ENCODE results near the gene VTI1A. TPM values are rescaled to one million over a fixed set of nuclear protein-coding genes. Genes with fewer than 3 reads are reported as not detected.
"Not testable (repeated sequence)": the region's sequence is repeated elsewhere in the genome, so short reads cannot be mapped to it uniquely, and the experiment has no call there.

VTI1A gene
- total RNA-seq, result 10 to 100 TPM; 36.8 to 80.3 (median 41.7) TPM
- polyA plus RNA-seq, result 10 to 100 TPM; 10.8 to 20.8 (median 20.1) TPM

DNA sequence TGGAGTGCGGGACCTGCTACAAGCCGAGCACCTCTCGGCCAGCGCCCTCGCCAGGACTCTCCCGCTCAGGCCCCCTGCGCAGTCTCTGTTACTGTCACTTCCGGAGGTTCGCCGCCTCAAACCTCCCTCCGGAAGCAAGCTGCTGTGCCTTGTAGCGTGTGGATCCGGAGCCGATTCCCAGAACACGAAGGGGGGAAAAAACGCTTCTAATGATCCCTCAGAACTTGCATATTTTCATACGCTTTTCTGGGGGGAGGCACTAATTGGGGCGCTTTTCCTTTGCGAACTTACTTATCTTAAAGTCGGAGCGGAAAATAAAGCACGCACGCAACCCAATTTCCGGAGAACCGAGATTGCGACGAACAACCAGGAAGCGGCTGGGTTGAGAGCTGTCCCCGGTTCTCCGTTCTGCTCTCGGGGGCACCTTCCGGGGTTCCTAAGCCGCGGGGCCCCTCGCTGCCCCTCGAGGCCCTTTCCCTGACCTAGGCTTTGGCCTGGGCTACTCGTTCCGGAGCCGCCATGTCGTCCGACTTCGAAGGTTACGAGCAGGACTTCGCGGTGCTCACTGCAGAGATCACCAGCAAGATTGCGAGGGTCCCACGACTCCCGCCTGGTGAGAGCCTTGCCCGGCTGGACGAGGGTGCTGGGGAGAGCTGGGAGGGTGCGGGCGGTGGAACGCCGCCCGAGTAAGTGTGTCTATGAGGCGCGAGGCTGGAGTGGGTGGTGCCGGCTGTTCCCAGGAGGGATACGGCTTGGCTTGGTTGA lies at the start of gene VTI1A, which contains the start of gene ZDHHC6:
VTI1A (plus strand) TSS at position 361 of the 765 bp plus-strand sequence; CDS start at position 520, 159 bp downstream.
ZDHHC6 (minus strand) TSS at position 60 of the 765 bp plus-strand sequence. CDS start 1,478 bp downstream, outside the sequence.
- H3K27ac ChIP-seq, result peak within 1 kb of the TSS; percentile 86 to 92 (median 89)
- 0% methylated on average over 59 of the region's 59 CpGs for WGBS, 2 donors
- H3K4me1 ChIP-seq, result peaks cover 0 to 28% (median 25%) of the 10 kb centered on the region in 4 donors
- H3K9me3 ChIP-seq, result no peaks in the 10 kb centered on the region
- intact Hi-C loops (cut with DNase I), result loop anchor here (5.0 kb wide), 1 partner anchor 265 kb away; the partner anchor contains the start of gene GPAM
- TF ChIP-seq EP300 (IDR thresholded peaks at IDR 0.05), result no peak
- TF ChIP-seq, protein P1, sequence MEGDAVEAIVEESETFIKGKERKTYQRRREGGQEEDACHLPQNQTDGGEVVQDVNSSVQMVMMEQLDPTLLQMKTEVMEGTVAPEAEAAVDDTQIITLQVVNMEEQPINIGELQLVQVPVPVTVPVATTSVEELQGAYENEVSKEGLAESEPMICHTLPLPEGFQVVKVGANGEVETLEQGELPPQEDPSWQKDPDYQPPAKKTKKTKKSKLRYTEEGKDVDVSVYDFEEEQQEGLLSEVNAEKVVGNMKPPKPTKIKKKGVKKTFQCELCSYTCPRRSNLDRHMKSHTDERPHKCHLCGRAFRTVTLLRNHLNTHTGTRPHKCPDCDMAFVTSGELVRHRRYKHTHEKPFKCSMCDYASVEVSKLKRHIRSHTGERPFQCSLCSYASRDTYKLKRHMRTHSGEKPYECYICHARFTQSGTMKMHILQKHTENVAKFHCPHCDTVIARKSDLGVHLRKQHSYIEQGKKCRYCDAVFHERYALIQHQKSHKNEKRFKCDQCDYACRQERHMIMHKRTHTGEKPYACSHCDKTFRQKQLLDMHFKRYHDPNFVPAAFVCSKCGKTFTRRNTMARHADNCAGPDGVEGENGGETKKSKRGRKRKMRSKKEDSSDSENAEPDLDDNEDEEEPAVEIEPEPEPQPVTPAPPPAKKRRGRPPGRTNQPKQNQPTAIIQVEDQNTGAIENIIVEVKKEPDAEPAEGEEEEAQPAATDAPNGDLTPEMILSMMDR (IDR thresholded peaks at IDR 0.05), result no peak
- TF ChIP-seq POLR2AphosphoS5 (IDR thresholded peaks at IDR 0.05), result peak; percentile 43 to 82 (median 68)
- peak; percentile 0 to 3 for TF ChIP-seq POLR2A (IDR thresholded peaks at IDR 0.05)
- peaks cover 0 to 25% (median 0%) of the 10 kb centered on the region in 4 donors for H3K36me3 ChIP-seq
- no peaks in the 10 kb centered on the region for H3K27me3 ChIP-seq
- H3K4me3 ChIP-seq, result peak within 1 kb of the TSS; percentile 66 to 91 (median 79)
- DNase-seq, result peak; percentile 90

- intact Hi-C loops (cut with DNase I), result no loop called here
- Histone ChIP-seq H3K27ac (no peak overlapping the region), H3K4me1 (no peaks in the 10 kb centered on the region), H3K36me3 (no peaks in the 10 kb centered on the region), H3K4me3 (no peak overlapping the region), H3K9me3 (no peaks in the 10 kb centered on the region), H3K27me3 (no peaks in the 10 kb centered on the region)
- DNase-seq, result no peak
- TF ChIP-seq POLR2AphosphoS5 (IDR thresholded peaks at IDR 0.05) (no peak), EP300 (IDR thresholded peaks at IDR 0.05) (no peak), POLR2A (IDR thresholded peaks at IDR 0.05) (no peak)
- TF ChIP-seq, protein P1 (IDR thresholded peaks at IDR 0.05), result no peak
- 93 to 94% methylated on average over 2 of the region's 2 CpGs for WGBS, 2 donors
These were observed 49.4 kb upstream of the VTI1A start for GRCh38 chr10:112397592-112397991.

DNA sequence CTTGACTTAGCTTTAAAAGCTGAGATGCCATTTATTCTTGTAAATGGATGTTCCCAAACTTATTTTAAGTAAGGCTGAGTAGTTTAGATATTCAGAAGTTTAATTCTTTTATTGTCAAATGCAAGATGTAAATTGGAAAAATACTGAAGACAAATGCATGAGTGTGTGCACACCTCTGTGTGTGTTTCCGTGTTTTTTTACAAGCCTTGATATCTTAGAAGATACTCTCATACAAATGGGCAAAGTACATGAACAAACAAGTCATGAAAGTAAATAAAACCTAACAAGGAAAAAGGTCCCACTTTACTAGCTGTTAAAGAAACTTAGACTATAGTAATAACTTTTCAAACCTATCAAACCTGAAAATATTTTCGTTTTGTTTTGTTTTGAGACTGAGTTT lies 44.1 kb upstream of the VTI1A start:
- no peak overlapping the region for H3K27ac ChIP-seq
- H3K4me1 ChIP-seq, result no peaks in the 10 kb centered on the region
- H3K36me3 ChIP-seq, result no peaks in the 10 kb centered on the region
- intact Hi-C loops (cut with DNase I), result no loop called here
- no peak for DNase-seq
- no peaks in the 10 kb centered on the region for H3K9me3 ChIP-seq
- WGBS, 2 donors, result 22 to 67% methylated on average over 2 of the region's 2 CpGs
- no peak overlapping the region for H3K4me3 ChIP-seq
- H3K27me3 ChIP-seq, result no peaks in the 10 kb centered on the region
- TF ChIP-seq POLR2AphosphoS5 (IDR thresholded peaks at IDR 0.05) (no peak), POLR2A (IDR thresholded peaks at IDR 0.05) (no peak), EP300 (IDR thresholded peaks at IDR 0.05) (no peak)
- TF ChIP-seq, protein P1 (IDR thresholded peaks at IDR 0.05), result no peak

- H3K9me3 ChIP-seq, result no peaks in the 10 kb centered on the region
- no peak overlapping the region for H3K27ac ChIP-seq
- no peaks in the 10 kb centered on the region for H3K4me1 ChIP-seq
- no peak for DNase-seq
- H3K36me3 ChIP-seq, result no peaks in the 10 kb centered on the region
- TF ChIP-seq POLR2A (IDR thresholded peaks at IDR 0.05) (no peak), EP300 (IDR thresholded peaks at IDR 0.05) (no peak), POLR2AphosphoS5 (IDR thresholded peaks at IDR 0.05) (no peak)
- TF ChIP-seq, protein P1 (IDR thresholded peaks at IDR 0.05), result no peak
- no peak overlapping the region for H3K4me3 ChIP-seq
- intact Hi-C loops (cut with DNase I), result no loop called here
- WGBS, 2 donors, result 36 to 74% methylated on average over 3 of the region's 3 CpGs
- H3K27me3 ChIP-seq, result no peaks in the 10 kb centered on the region
These were observed 42.4 kb upstream of the VTI1A start for GRCh38 chr10:112404617-112405016.

GRCh38 chr10:112406806-112407205 lies 40.2 kb upstream of the VTI1A start:
- H3K27me3 ChIP-seq; intact Hi-C loops (cut with DNase I); H3K4me1 ChIP-seq; DNase-seq; H3K4me3 ChIP-seq; H3K9me3 ChIP-seq; H3K27ac ChIP-seq; H3K36me3 ChIP-seq: not testable (repeated sequence)
- 64 to 74% methylated on average over 2 of the region's 2 CpGs for WGBS, 2 donors

Data from sigmoid colon (tissue), 7 donors.